ENCODE data around the gene CERK. TPM values are rescaled to one million over a fixed set of nuclear protein-coding genes. Genes with fewer than 3 reads are reported as not detected.
"Not testable (repeated sequence)": the region's sequence is repeated elsewhere in the genome, so short reads cannot be mapped to it uniquely, and the experiment has no call there.

The CERK gene
- polyA plus RNA-seq, 1 donor from 2014 or later = 57.4 TPM

GRCh38 chr22:46648225-46648820, 89.7 kb downstream of the CERK start:
- H3K4me2 ChIP-seq (ENCODE audit: low read length); H3K27me3 ChIP-seq (ENCODE audit: insufficient read depth, low read depth, low read length); H3K9me2 ChIP-seq (ENCODE audit: insufficient read depth, low read length); H3K9me3 ChIP-seq (ENCODE audit: low read length); H3F3A ChIP-seq (ENCODE audit: insufficient read depth, low read length, poor library complexity, severe bottlenecking); H3K36me3 ChIP-seq (ENCODE audit: insufficient read depth, low read length); H3K9ac ChIP-seq (ENCODE audit: low read length); H3K27ac ChIP-seq (ENCODE audit: low read length); H3K4me3 ChIP-seq (ENCODE audit: low read length); H3K79me2 ChIP-seq (replicated peaks; ENCODE audit: insufficient read depth, low read length); H4K20me1 ChIP-seq (ENCODE audit: insufficient read depth); H2AFZ ChIP-seq (ENCODE audit: low read depth, low read length): not testable (repeated sequence)

- Histone ChIP-seq H3K9me3 (ENCODE audit: low read length) (no peaks in the 10 kb centered on the region), H3K27ac (ENCODE audit: low read length) (no peak overlapping the region), H3K4me3 (ENCODE audit: low read length) (no peak overlapping the region), H3K27me3 (ENCODE audit: insufficient read depth, low read depth, low read length) (no peaks in the 10 kb centered on the region), H3K9ac (ENCODE audit: low read length) (no peak overlapping the region), H3K36me3 (ENCODE audit: insufficient read depth, low read length) (no peaks in the 10 kb centered on the region), H2AFZ (ENCODE audit: low read depth, low read length) (no peak overlapping the region), H3K79me2 (replicated peaks; ENCODE audit: insufficient read depth, low read length) (no peaks in the 10 kb centered on the region), H3F3A (ENCODE audit: insufficient read depth, low read length, poor library complexity, severe bottlenecking) (no peaks in the 10 kb centered on the region), H3K4me2 (ENCODE audit: low read length) (no peak overlapping the region), H4K20me1 (ENCODE audit: insufficient read depth) (no peaks in the 10 kb centered on the region), H3K9me2 (ENCODE audit: insufficient read depth, low read length) (no peaks in the 10 kb centered on the region)
- TF ChIP-seq CTCF (IDR thresholded peaks at IDR 0.05; ENCODE audit: poor library complexity, severe bottlenecking) (no peak), REST (IDR thresholded peaks at IDR 0.05; ENCODE audit: borderline replicate concordance) (no peak), SMC3 (conservative IDR thresholded peaks at IDR 0.05; ENCODE audit: poor library complexity) (no peak), EP300 (conservative IDR thresholded peaks at IDR 0.05; ENCODE audit: poor library complexity, severe bottlenecking) (no peak), EZH2 (IDR thresholded peaks at IDR 0.05; ENCODE audit: borderline replicate concordance, insufficient read depth, low read length, poor library complexity, severe bottlenecking) (no peak), POLR2AphosphoS5 (IDR thresholded peaks at IDR 0.05) (no peak), RAD21 (conservative IDR thresholded peaks at IDR 0.05) (no peak), MXI1 (conservative IDR thresholded peaks at IDR 0.05; ENCODE audit: poor library complexity, severe bottlenecking) (no peak), TAF1 (IDR thresholded peaks at IDR 0.05; ENCODE audit: low read depth) (no peak)
Observed at GRCh38 chr22:46646531-46647215, 91.4 kb downstream of the CERK start.

- not testable (repeated sequence) for H2AFZ ChIP-seq (ENCODE audit: low read depth, low read length); H3K4me2 ChIP-seq (ENCODE audit: low read length); H3K9me2 ChIP-seq (ENCODE audit: insufficient read depth, low read length); H3K9me3 ChIP-seq (ENCODE audit: low read length); H3K79me2 ChIP-seq (replicated peaks; ENCODE audit: insufficient read depth, low read length); H3K36me3 ChIP-seq (ENCODE audit: insufficient read depth, low read length); H4K20me1 ChIP-seq (ENCODE audit: insufficient read depth); H3K27ac ChIP-seq (ENCODE audit: low read length); H3K9ac ChIP-seq (ENCODE audit: low read length); H3K4me3 ChIP-seq (ENCODE audit: low read length); H3F3A ChIP-seq (ENCODE audit: insufficient read depth, low read length, poor library complexity, severe bottlenecking); H3K27me3 ChIP-seq (ENCODE audit: insufficient read depth, low read depth, low read length)
Observed at GRCh38 chr22:46642840-46643480, 95.1 kb downstream of the CERK start.
